Adipose tissue (tissue), 3 donors: ENCODE measurements around the gene SUCLG2. TPM values are rescaled to one million over a fixed set of nuclear protein-coding genes. Genes with fewer than 3 reads are reported as not detected.

Experiments used
- H3K27ac ChIP-seq: one replicate; pipeline ENCODE4 v1.5.1; 2013; ENCODE audit warnings: low read depth, low read length
- WGBS, 3 donors: extraction: QIAGEN DNeasy Blood & Tissue Kit; methylation state at CpG; one replicate each; pipeline ENCODE4 v1.1.7; 2013; 5-methylcytosine and 5-hydroxymethylcytosine counted together
- polyA plus RNA-seq, 3 donors: library from polyadenylated mRNA; stranded (reverse); fragments of 200-250 nt; gene quantifications; one replicate each; pipeline ENCODE4 v1.2.3, GENCODE V29; 2013
- donor health status: healthy with polysubstance abuse.
- donor health status: Bipolar disorder and iron deficiency.
- donor health status: healthy.

Gene SUCLG2
- polyA plus RNA-seq, 3 donors, result 26.2 to 64.3 (median 50.3) TPM

DNA sequence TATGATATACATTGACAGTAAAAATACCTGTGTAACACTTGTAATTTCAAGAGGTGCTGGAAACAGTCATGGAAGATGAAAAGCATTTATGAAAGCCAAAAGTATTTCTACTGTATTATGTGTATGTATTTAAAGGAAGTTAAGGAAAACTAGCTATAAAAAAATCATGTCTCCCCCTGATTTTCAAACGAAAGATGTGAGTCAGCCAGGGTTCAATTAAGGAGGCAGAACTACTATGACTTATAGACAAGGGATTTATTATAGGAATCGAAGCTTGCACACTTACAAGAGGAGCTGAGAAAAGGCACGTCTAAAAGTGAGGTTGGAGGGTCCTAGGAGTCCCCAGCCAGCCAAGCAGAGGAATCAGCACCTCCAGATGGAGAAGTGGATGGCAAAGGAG, 119.4 kb downstream of the SUCLG2 start:
- H3K27ac ChIP-seq, result no peak overlapping the region
- 73 to 82% (median 74%) methylated on average over 3 of the region's 3 CpGs for WGBS, 3 donors

DNA sequence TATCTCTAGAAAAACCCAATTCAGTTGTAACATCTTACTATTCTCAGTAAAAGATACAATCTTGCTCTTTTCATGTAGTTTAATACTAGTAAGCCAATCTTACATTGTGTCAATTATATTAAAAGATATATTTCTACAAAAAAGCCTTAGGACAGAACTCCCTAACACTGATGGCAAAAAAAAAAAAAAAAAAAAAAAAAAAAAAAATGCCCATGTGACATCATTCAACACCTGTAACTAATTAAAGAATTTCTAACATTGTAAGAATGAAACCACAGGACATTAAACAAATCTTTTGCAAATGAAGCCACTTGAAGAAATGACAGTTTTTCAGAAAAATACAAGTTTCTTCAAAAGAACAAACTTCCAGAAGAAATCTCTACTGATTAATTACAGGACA, 119.8 kb downstream of the SUCLG2 start:
- no peak overlapping the region for H3K27ac ChIP-seq

GRCh38 chr3:67531181-67532101, 123.0 kb downstream of the SUCLG2 start:
- no peak overlapping the region for H3K27ac ChIP-seq
- 86 to 91% (median 90%) methylated on average over 6 of the region's 6 CpGs for WGBS, 3 donors

DNA sequence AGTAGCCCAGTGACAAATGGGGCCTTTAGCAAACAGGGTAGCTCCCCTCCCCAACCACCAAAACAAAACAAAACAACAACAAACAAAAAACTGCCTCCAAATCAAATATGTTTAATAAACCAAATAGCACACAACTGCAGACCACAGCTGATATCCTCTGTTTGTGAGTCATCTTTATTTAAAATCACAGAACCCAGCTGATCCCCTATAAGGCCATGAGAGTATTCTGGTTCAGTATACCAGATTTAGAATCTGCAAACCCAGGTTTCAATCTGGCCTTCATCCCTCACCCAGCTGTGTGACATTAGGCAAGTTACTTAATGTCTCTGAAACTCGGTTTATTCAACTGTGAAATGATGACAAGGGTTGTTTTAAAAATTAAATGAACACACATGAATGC, 124.5 kb downstream of the SUCLG2 start:
- 90 to 94% (median 92%) methylated on average over 1 of the region's 1 CpG for WGBS, 3 donors
- no peak overlapping the region for H3K27ac ChIP-seq

GRCh38 chr3:67529337-67529736, 125.1 kb downstream of the SUCLG2 start:
- WGBS, 3 donors, result 78 to 81% (median 80%) methylated on average over 1 of the region's 1 CpG
- H3K27ac ChIP-seq, result no peak overlapping the region

DNA sequence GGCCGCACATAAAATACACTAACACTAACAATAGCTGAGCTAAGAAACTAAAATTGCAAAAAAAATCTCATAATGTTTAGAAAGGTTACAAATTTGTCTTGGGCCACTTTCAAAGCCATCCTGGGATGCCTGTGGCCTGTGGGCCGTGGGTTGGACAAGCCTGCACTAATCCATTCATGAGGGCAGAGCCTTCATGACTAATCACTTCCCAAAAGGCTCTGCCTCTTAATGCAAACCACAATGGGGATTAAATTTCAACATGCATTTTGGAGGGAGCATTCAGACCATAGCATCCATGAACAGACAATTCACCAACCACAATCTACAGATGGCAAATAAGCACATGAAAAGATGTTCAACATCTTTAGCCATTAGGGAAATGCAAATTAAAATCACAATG, 128.2 kb downstream of the SUCLG2 start:
- WGBS, 3 donors, result 85 to 98% (median 88%) methylated on average over 2 of the region's 2 CpGs
- H3K27ac ChIP-seq, result no peak overlapping the region

GRCh38 chr3:67524046-67524445, 130.4 kb downstream of the SUCLG2 start:
- no peak overlapping the region for H3K27ac ChIP-seq
- WGBS, 3 donors, result 87 to 96% (median 88%) methylated on average over 6 of the region's 6 CpGs

GRCh38 chr3:67522081-67522480, 132.3 kb downstream of the SUCLG2 start:
- no peak overlapping the region for H3K27ac ChIP-seq
- 95 to 96% (median 96%) methylated on average over 4 of the region's 4 CpGs for WGBS, 3 donors

- H3K27ac ChIP-seq, result no peak overlapping the region
- 89 to 93% (median 90%) methylated on average over 5 of the region's 5 CpGs for WGBS, 3 donors
These were observed 133.3 kb downstream of the SUCLG2 start for GRCh38 chr3:67521053-67521646.

DNA sequence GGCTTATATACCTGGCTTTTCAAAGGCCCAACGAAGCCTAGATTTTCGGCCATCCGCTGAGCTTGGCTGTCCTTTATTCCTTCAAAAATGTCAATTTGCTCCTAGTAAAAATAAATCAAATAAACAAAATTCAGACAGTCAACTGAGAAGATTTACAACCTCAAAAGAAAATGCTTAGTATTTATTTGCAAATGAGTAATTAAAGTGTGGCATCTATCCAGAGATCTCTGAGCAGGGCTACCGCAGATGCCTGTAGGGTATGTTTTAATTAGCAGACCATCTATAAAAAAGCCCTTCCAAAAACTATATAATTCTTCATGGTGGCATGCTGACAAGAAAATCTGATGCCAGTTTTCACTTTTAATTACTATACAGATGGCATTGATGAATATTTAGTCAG, 136.2 kb downstream of the SUCLG2 start:
- WGBS, 3 donors, result 83 to 100% (median 98%) methylated on average over 4 of the region's 4 CpGs
- no peak overlapping the region for H3K27ac ChIP-seq

- 81 to 86% (median 83%) methylated on average over 2 of the region's 2 CpGs for WGBS, 3 donors
- no peak overlapping the region for H3K27ac ChIP-seq
These were observed 136.6 kb downstream of the SUCLG2 start for GRCh38 chr3:67517781-67518180.

DNA sequence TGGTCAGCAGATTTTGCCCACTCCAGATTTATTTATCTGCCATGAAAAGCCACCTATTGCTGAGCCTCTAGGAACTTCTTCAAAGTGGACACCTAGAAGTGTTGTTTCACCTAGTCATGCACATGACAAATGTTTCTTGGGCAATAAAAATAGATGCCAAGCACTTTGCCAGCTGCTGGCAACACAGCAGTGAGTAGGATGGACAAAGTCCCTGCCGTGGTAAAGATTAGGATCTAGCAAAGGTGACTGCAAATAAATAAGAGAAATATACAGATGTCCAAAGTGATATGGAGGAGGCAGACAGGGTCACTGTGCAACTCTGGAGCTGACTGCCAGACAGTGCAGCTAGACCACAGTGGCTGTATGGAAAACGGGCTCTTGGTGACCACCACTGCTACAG, 137.9 kb downstream of the SUCLG2 start:
- 64 to 88% (median 87%) methylated on average over 2 of the region's 2 CpGs for WGBS, 3 donors

DNA sequence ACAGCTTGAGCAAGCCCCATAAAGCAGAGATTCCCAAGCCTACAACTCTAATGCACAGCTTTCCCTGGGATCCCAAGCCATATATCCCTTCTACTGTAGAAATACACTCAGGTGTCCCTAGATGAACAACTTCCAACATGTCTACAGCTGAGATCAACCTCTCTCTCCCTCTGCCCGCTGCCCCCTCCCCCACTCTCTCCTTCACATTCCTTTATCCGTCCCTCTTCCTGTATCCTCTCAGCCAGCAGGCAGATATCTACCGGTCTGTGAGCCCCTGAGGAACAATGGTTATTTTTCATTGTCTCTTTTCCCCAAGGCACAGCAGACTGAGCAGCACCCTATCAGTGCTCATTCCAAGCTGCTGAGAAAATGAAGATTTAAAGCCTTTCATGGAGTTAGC, 138.6 kb downstream of the SUCLG2 start:
- H3K27ac ChIP-seq, result no peak overlapping the region

More for the DNA sequence above, 137.9 kb downstream of the SUCLG2 start:
- H3K27ac ChIP-seq, result no peak overlapping the region

GRCh38 chr3:67509471-67510075, 144.8 kb downstream of the SUCLG2 start:
- WGBS, 3 donors, result 93 to 96% (median 95%) methylated on average over 4 of the region's 4 CpGs
- H3K27ac ChIP-seq, result no peak overlapping the region

More for the DNA sequence above, 138.6 kb downstream of the SUCLG2 start:
- WGBS, 3 donors, result 59 to 72% (median 70%) methylated on average over 3 of the region's 3 CpGs

- no peak overlapping the region for H3K27ac ChIP-seq
- 95 to 98% (median 95%) methylated on average over 4 of the region's 4 CpGs for WGBS, 3 donors
These were observed 146.8 kb downstream of the SUCLG2 start for GRCh38 chr3:67507584-67507983.

DNA sequence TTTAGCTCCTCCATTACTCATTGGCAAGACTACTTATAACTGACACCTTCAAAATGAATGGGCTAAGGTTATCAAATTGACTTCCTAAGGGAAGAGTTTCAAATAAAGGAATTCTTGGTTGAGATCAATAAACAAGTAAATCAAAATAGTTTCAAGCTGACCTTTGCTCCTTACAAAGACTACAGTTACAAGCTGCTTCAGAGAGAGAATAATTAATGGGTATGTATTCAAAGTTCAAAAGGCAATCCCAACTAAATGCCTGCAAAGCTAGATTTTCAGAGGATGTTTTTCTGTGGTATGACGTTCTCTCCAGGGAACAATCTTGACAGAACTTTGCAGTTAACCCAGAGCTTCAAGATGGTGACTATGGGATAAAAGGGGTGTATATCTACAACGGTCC, 153.7 kb downstream of the SUCLG2 start:
- H3K27ac ChIP-seq, result no peak overlapping the region
- 53 to 78% (median 62%) methylated on average over 2 of the region's 2 CpGs for WGBS, 3 donors

DNA sequence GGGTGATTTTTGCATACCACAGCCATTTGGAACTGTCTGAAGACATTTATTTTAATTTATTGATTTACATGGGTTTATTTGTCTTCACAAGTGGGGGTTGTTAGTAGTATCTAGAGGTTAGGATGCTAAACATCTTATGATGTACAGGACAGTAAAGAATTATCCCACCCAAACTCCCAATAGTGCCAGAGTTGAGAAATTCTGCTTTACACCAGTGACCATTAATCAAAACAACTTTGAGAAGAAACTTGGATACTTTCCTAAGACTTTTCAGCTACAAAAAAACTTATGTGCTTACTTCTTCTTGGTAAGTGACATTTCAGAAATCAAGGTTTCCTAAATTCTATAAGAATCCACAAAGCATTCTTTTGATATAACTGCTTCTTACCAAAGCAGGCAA, 156.7 kb downstream of the SUCLG2 start:
- no peak overlapping the region for H3K27ac ChIP-seq

- 76 to 90% (median 83%) methylated on average over 1 of the region's 1 CpG for WGBS, 3 donors
- H3K27ac ChIP-seq, result no peak overlapping the region
These were observed 158.7 kb downstream of the SUCLG2 start for GRCh38 chr3:67495751-67496150.

GRCh38 chr3:67493808-67494207, 160.6 kb downstream of the SUCLG2 start:
- no peak overlapping the region for H3K27ac ChIP-seq
- WGBS, 3 donors, result 76 to 87% (median 79%) methylated on average over 3 of the region's 3 CpGs
